AG09309 (cell line): Measurements from ENCODE around the gene NDEL1.

ENCODE experiments used
- DNase-seq: peaks from one replicate; pipeline ENCODE4 v3.0.0-alpha.2; 2010; ENCODE audit warnings: low read depth
- H3K4me3 ChIP-seq: 2 replicates; pipeline ENCODE4 v1.5.1; 2011; ENCODE audit warnings: mild to moderate bottlenecking, low read depth, low read length, moderate library complexity; ENCODE audit not compliant: control insufficient read depth
- TF ChIP-seq, protein P1 (sequence below): IDR thresholded peaks from 2 replicates; pipeline ENCODE4 v1.5.1; 2011; ENCODE audit warnings: mild to moderate bottlenecking, low read depth, low read length, inconsistent platforms; ENCODE audit not compliant: insufficient read depth, control insufficient read depth; ENCODE audit errors: missing control alignments

The NDEL1 gene

GRCh38 chr17:8494506-8495111 lies 58.9 kb downstream of the NDEL1 start:
- DNase-seq, result no peak
- H3K4me3 ChIP-seq, result no peak overlapping the region
- TF ChIP-seq, protein P1, sequence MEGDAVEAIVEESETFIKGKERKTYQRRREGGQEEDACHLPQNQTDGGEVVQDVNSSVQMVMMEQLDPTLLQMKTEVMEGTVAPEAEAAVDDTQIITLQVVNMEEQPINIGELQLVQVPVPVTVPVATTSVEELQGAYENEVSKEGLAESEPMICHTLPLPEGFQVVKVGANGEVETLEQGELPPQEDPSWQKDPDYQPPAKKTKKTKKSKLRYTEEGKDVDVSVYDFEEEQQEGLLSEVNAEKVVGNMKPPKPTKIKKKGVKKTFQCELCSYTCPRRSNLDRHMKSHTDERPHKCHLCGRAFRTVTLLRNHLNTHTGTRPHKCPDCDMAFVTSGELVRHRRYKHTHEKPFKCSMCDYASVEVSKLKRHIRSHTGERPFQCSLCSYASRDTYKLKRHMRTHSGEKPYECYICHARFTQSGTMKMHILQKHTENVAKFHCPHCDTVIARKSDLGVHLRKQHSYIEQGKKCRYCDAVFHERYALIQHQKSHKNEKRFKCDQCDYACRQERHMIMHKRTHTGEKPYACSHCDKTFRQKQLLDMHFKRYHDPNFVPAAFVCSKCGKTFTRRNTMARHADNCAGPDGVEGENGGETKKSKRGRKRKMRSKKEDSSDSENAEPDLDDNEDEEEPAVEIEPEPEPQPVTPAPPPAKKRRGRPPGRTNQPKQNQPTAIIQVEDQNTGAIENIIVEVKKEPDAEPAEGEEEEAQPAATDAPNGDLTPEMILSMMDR, result no peak

GRCh38 chr17:8496081-8496480 lies 60.4 kb downstream of the NDEL1 start:
- no peak overlapping the region for H3K4me3 ChIP-seq
- TF ChIP-seq, protein P1, result no peak
- no peak for DNase-seq

GRCh38 chr17:8499171-8499570 lies 63.5 kb downstream of the NDEL1 start:
- TF ChIP-seq, protein P1, result no peak
- DNase-seq, result no peak
- H3K4me3 ChIP-seq, result no peak overlapping the region

GRCh38 chr17:8499614-8500013 lies 63.9 kb downstream of the NDEL1 start:
- no peak for DNase-seq
- no peak overlapping the region for H3K4me3 ChIP-seq
- TF ChIP-seq, protein P1, result no peak

GRCh38 chr17:8500609-8501008 lies 64.9 kb downstream of the NDEL1 start:
- no peak overlapping the region for H3K4me3 ChIP-seq
- no peak for DNase-seq
- TF ChIP-seq, protein P1, result peak; percentile 0

GRCh38 chr17:8502126-8502525 lies 66.4 kb downstream of the NDEL1 start:
- H3K4me3 ChIP-seq, result no peak overlapping the region
- DNase-seq, result no peak
- TF ChIP-seq, protein P1, result no peak
